Activated CD4-positive, alpha-beta T cell treated with anti-CD3 and anti-CD28 coated beads for 24 hours (primary cell): ENCODE results near the gene PLA2R1.

Source experiments
- DNase-seq, 2 donors: peaks; one replicate each; pipeline ENCODE4 v3.0.0-alpha.2; 2020; ENCODE audit warnings: low read depth in 2 of 2

Gene PLA2R1

DNA sequence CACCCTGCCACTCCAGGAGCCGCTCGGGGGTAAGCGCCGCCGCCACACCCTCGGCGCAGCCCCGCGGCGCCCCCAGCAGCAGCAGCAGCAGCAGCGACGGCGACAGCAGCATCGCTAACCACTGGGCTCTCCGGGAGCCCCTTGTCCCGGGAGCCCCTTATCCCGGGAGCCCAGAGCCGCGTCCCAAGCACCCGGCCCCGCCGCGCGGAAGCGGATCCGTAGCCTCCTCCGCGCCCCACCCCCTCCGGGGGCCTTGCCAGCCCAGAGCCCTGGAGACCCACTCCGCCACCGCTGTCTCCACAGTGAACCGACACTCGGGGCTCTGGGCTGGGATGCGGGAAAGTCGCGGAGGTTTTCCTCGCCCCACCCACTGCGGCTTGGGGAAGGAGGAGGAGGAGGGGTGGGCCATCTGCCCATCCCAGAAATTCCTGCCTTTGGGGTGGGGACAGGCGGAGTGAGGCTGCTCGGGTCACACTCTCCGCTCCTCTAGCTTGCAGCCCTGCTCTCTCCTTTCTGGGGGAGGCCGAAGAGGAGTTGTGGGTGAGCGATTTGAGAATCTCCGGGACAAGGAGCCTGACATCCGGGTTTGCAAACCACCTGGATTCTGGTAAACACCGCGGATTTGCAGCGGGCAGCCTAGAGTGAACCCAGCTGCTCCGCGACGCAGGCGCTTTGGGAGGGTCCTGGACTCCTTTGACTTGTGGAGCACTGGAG, at the start of gene PLA2R1:
Gene PLA2R1, minus strand, starts transcription at position 324 of the 714 bp plus-strand sequence. Its CDS starts 212 bp downstream, at position 112.
- DNase-seq, result no peak

DNA sequence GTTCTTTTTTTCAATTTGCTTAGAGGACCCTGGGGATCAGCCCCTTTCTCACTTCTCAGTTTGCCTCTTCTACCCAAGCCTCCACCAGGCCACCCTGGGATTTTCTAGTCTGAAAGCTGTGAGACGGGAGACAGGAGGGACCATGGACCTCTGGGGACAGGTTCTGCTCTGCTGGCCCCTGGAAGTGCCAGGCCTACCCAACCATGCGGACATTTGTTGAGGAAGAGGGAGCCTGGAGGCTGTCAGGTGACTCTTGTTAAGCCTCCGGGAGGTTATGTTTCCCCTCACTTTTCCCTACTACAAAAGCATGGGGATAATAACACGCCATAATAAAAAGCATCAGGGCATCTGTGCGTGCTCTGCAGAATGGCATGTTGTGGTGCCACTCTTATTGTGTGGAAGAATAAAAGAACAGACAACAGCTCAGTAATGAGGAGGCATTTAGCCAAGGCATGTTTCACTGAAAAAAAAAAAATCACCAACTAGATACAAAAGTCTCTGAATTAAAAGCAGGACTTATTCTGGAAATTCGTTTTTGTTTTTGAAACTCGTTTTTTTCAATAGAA, 48.3 kb upstream of the PLA2R1 start:
- no peak for DNase-seq

GRCh38 chr2:160109939-160110673, 47.7 kb upstream of the PLA2R1 start:
- peak; percentile 28 to 49 for DNase-seq

GRCh38 chr2:160109243-160109642, 46.8 kb upstream of the PLA2R1 start:
- no peak for DNase-seq

- DNase-seq, result no peak
Measured at GRCh38 chr2:160108646-160109045, 46.2 kb upstream of the PLA2R1 start.

- no peak for DNase-seq
Measured at GRCh38 chr2:160105366-160105765, 43.0 kb upstream of the PLA2R1 start.

DNA sequence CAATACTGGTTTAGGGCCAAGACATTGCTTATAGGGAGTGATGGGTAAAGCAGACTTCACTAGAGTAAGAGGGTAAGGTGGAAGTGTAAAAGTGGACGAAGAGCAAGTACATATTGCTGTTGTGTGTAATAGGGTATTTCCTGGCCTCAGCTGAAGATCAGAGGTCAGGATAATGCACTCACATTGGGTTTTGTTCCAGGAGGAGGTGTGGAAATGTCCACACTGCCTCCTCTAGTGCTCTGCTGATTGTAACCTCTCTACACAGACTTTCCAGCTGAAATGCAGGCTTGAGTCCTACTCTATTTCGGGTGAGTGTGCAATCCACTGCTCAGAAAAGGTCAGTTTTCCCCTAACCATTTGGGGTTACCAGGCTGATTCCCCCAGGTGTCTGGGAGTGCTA, 41.7 kb upstream of the PLA2R1 start:
- no peak for DNase-seq

- no peak for DNase-seq
Measured at GRCh38 chr2:160097326-160097725, 34.9 kb upstream of the PLA2R1 start.

- no peak for DNase-seq
Measured at GRCh38 chr2:160096409-160096808, 34.0 kb upstream of the PLA2R1 start.

DNA sequence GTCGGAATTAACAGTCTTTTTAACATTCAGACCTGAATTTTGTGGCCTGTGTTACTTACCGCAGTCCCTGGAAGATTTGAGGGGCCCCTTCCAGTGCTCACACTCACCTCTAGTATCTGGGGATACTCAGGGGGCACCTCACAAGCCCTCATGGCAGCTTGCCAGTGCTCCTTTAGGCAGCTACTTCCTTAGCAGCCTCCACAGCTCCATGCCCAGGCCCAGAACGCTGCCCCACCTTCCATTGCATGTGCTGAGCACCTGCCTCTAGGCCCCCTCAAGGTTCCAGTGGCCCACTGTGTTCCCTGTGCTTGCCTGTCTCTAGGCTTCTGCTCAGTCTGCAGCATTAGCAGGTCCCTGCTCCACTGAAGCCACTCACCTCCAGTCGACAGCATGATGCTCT, 30.0 kb upstream of the PLA2R1 start:
- no peak for DNase-seq

DNA sequence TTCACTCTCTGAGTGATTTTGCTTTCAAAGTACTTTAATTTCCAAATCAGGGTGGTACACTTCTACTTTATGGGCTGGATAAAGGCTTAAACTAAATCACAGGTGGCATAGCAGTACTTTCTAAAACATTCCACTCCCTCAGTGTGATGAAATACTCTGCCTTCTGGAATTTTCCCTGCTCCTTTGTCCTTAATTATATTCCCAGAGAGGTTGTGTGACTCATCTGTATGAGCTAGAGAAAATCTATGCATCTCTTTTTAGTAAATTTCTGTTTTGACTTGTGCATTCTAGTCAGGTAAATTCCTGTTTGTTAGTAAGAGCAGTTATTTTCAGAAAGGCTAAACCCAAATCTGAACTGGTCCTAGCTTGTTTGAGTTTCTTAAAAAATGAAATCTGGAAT, 29.0 kb upstream of the PLA2R1 start:
- no peak for DNase-seq

DNA sequence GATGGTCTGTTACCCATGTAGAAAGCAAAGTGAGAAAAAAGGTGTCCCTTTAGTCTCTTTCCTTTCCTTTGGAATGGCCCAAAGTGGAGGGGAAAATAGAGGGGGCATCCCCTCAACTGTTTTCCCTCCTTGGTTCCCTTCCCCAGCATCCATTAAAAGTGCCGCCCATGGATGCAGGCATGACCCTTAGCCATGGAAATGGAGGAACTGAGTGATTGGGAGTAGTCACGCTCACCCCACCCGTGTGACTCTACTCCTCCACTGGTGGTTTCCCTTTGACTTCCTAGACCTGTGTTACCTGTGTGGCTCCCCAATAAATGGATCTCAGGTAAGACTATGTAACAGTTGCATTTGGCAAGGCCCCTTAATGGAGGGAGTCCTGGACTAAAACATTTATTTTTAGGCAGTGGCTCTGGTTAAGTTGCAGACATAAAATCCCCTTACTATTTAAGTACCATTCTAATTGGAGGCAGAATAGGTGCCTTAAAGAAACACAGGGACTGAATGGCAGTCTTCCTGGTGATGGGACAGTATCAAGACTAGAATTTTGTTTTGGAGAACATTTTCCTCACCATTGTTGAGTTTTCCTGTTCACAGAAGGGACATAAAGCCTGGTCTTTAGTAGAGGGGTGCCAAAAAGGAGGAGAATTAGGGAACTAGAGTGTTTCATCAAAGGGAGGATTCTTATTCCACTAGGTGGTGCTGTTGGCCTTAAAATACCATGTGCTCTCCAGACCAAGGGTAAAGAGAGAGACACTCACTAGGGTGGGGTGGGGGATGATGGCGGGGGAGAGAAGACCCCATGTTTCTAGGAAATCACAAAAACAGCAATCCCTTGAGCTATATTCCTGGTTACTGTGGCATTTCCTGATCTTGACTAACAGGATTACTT, 25.7 kb upstream of the PLA2R1 start:
- no peak for DNase-seq

- no peak for DNase-seq
Measured at GRCh38 chr2:160085662-160086061, 23.2 kb upstream of the PLA2R1 start.

GRCh38 chr2:160077912-160078810, 15.7 kb upstream of the PLA2R1 start:
- DNase-seq, result no peak

DNA sequence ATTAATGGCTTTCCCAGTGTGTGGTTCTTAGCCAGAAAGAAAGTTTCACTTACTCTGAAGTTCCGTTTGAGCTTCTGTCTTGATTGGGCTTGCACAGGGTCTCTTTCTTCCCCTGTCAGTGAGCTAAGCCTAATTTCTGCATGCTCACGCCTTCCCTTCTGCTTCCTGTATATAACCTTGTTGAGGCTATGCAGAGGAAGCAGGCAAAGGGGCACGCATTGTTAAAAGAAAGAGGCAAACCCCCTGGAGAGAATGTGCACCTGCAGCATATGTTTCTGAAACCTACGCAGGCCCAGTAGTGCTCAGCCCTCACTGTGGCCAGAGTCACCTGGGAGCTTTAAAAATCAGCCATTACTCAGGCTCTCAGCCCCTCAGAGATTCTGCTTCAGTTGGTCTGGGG, 14.5 kb upstream of the PLA2R1 start:
- no peak for DNase-seq

- no peak for DNase-seq
Measured at GRCh38 chr2:160076241-160076640, 13.8 kb upstream of the PLA2R1 start.

- no peak for DNase-seq
Measured at GRCh38 chr2:160075171-160075570, 12.8 kb upstream of the PLA2R1 start.

GRCh38 chr2:160073284-160073888, 11.0 kb upstream of the PLA2R1 start:
- no peak for DNase-seq

DNA sequence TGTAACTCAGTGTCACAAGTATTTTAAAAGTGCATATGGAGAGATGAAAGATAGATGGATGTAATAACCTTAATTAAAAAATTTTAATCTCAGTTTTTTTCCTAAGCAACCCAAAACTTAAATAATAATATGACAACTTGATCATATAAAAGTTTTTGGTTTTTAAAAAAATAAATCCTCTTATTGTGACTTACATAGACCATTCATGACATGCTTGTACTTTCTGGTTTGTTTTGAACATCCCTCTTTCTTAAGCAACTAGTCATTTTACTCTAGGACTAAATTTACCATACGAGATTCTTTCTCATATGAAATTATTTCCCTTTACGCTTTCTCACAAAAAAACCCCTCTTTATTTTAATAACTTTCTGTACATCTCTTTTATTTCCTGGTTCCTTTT, 6.5 kb upstream of the PLA2R1 start:
- DNase-seq, result no peak

- no peak for DNase-seq
Measured at GRCh38 chr2:160064916-160065315, 2.5 kb upstream of the PLA2R1 start.
